ENCODE results near the gene ZNF232.
A peak's percentile ranks its signal among the peaks of the same experiment; 100 is the strongest.
"Not testable (repeated sequence)": the region's sequence is repeated elsewhere in the genome, so short reads cannot be mapped to it uniquely, and the experiment has no call there.

The ZNF232 gene

GRCh38 chr17:5096731-5097100, 15.0 kb downstream of the ZNF232 start:
- no peak for DNase-seq

GRCh38 chr17:5092218-5093010, 19.3 kb downstream of the ZNF232 start:
- no peak for DNase-seq

GRCh38 chr17:5080591-5080990, 31.1 kb downstream of the ZNF232 start:
- no peak for DNase-seq

GRCh38 chr17:5078106-5079028, 33.3 kb downstream of the ZNF232 start, which contains the start of gene ZFP3:
TSS of gene ZFP3 (plus strand) at chr17:5078467. CDS start at chr17:5091505, 13,038 bp downstream.
- DNase-seq, result peak; percentile 63

- no peak for DNase-seq
Observed at GRCh38 chr17:5077781-5078105, 33.9 kb downstream of the ZNF232 start.

GRCh38 chr17:5077275-5077674, 34.4 kb downstream of the ZNF232 start:
- not testable (repeated sequence) for DNase-seq

GRCh38 chr17:5075472-5075871, 36.2 kb downstream of the ZNF232 start:
- DNase-seq, result not testable (repeated sequence)

- DNase-seq, result no peak
Observed at GRCh38 chr17:5069724-5070123, 42.0 kb downstream of the ZNF232 start.

- DNase-seq, result no peak
Observed at GRCh38 chr17:5068236-5068635, 43.4 kb downstream of the ZNF232 start.

GRCh38 chr17:5065227-5065744, 46.4 kb downstream of the ZNF232 start:
- DNase-seq, result no peak

Data from NCI-H2029 (cell line).